PC-9 (cell line): ENCODE results near the gene HOXB6.

Source experiments
- EZH2 ChIP-seq: fragments of 200-600 bp; sonication (generic); IDR thresholded peaks from 2 replicates; pipeline ENCODE4 v1.8.0; 2017; ENCODE audit warnings: antibody characterized with exemption, low read depth
- TF ChIP-seq, protein P1 (sequence below): fragments of 200-600 bp; sonication (generic); conservative IDR thresholded peaks from 2 replicates; pipeline ENCODE4 v1.6.1; 2017; ENCODE audit warnings: mixed run types, antibody characterized with exemption, mild to moderate bottlenecking, moderate library complexity

DNA sequence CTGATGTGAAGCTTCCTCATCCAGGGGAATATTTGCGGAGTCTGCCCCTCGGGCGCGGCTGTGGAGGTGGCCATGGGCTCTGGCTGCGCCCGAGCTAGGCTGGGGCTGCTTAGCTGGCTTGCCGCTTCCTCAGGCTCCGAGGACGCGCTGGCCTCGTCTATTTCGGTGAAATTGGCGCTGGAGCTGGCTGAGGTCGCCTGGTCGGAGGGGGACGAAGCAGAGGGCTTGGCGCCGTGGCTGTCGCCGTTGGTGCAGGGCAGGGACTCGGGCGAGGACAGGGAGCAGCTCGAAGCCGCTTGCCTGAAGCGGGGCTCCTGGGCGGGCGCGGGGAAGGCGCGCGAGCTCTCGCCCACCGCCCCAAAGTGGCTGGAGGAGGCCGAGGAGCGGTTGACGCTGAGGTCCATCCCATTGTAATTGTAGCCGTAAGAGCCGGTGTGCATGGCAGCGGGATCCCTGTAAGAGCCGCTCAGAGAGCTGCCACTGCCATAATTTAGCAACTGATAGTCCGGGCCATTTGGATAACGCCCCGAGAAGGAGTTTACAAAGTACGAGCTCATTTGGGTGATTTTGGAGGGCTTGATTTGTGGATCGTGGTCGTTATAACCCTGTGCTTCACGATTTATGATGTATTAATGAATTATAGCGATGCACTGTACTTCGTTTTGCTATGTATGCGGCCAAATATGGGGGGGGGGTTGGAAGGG lies 11.5 kb downstream of the HOXB6 start, which contains the start of gene HOXB5:
- TF ChIP-seq, protein P1, sequence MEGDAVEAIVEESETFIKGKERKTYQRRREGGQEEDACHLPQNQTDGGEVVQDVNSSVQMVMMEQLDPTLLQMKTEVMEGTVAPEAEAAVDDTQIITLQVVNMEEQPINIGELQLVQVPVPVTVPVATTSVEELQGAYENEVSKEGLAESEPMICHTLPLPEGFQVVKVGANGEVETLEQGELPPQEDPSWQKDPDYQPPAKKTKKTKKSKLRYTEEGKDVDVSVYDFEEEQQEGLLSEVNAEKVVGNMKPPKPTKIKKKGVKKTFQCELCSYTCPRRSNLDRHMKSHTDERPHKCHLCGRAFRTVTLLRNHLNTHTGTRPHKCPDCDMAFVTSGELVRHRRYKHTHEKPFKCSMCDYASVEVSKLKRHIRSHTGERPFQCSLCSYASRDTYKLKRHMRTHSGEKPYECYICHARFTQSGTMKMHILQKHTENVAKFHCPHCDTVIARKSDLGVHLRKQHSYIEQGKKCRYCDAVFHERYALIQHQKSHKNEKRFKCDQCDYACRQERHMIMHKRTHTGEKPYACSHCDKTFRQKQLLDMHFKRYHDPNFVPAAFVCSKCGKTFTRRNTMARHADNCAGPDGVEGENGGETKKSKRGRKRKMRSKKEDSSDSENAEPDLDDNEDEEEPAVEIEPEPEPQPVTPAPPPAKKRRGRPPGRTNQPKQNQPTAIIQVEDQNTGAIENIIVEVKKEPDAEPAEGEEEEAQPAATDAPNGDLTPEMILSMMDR, result no peak
- no peak for TF ChIP-seq EZH2
